Adrenal gland (tissue), 12 donors: ENCODE measurements around the gene RPUSD4. TPM values are rescaled to one million over a fixed set of nuclear protein-coding genes. Genes with fewer than 3 reads are reported as not detected.

Experiments
- DNase-seq, 7 donors: peaks; one replicate each; pipeline ENCODE4 v3.0.0-alpha.2; 2019 to 2020
- H3K27ac ChIP-seq, 5 donors: fragments of 200-600 bp; sonication (generic) in 4 of 5; 1 replicate in 3 of 5; 2 replicates in 2 of 5; pipeline versions ENCODE4 v1.5.1 to v1.8.0; 2016 to 2020; ENCODE audit warnings: mild to moderate bottlenecking in 1 of 5
- H3K27me3 ChIP-seq: fragments of 200-600 bp; 2 replicates; pipeline ENCODE4 v1.8.0; 2021
- H3K36me3 ChIP-seq, 2 donors: fragments of 200-600 bp; replicated peaks in 1 of 2; 1 replicate in 1 of 2; 2 replicates in 1 of 2; pipeline versions ENCODE4 v1.5.1 to v1.8.0; 2018 to 2022
- H3K4me1 ChIP-seq, 2 donors: fragments of 200-600 bp; replicated peaks in 1 of 2; 1 replicate in 1 of 2; 2 replicates in 1 of 2; pipeline versions ENCODE4 v1.5.1 to v1.8.0; 2018 to 2021
- H3K4me3 ChIP-seq, 4 donors: fragments of 200-600 bp; sonication (generic) in 3 of 4; one replicate each; pipeline ENCODE4 v1.5.1; 2016 to 2018
- H3K9me3 ChIP-seq, 3 donors: fragments of 200-600 bp; sonication (generic) in 1 of 3; replicated peaks in 1 of 3; 1 replicate in 2 of 3; 2 replicates in 1 of 3; pipeline versions ENCODE4 v1.5.1 to v1.8.0; 2016 to 2021
- POLR2A ChIP-seq, 2 donors: fragments of 450-650 bp; IDR thresholded peaks; one replicate each; pipeline ENCODE4 v1.6.1; 2017; ENCODE audit warnings: antibody characterized with exemption in 2 of 2, mild to moderate bottlenecking in 2 of 2, moderate library complexity in 1 of 2
- WGBS, 4 donors: extraction: QIAGEN DNeasy Blood & Tissue Kit in 2 of 4; methylation state at CpG; one replicate each; pipeline versions ENCODE4 v1.1.5 to v1.1.7; 2013 to 2017; 5-methylcytosine and 5-hydroxymethylcytosine counted together
- intact Hi-C, 2 donors: fragments of 100-400 bp; cut with DNase I; formaldehyde crosslinking; loops; one replicate each; pipeline versions ENCODE4 v1.14.1 to v1.15.0; 2022 to 2023
- polyA plus RNA-seq, 3 donors: library from polyadenylated mRNA; stranded (reverse); fragments of 200-250 nt in 2 of 3; fragments of 350-450 nt in 1 of 3; fragmentation: Illumina TruSeq in 1 of 3; extraction: RNeasy Lipid Tissue Mini Kit (QIAGEN cat#74804) in 1 of 3; gene quantifications; one replicate each; pipeline ENCODE4 v1.2.3, GENCODE V29; 2013 to 2014
- total RNA-seq, 9 donors: library from RNA; depleted of rRNA in 4 of 9; stranded (reverse); fragments of >200 nt in 4 of 9; fragments of 120-200 nt in 1 of 9; fragmentation: NEBNext Ultra II Directional in 1 of 9; extraction: Animal tissue kit (Norgen Biotek cat#: 25700) in 1 of 9; gene quantifications; one replicate each; pipeline versions ENCODE4 v1.1.0 to v1.2.4, GENCODE V29; 2013 to 2023
- TF ChIP-seq, protein P1 (sequence below), 6 experiments: fragments of 450-650 bp in 4 of 6; fragments of 200-600 bp in 2 of 6; sonication (generic) in 1 of 6; IDR thresholded peaks; 1 replicate in 5 of 6; 2 replicates in 1 of 6; pipeline versions ENCODE4 v1.5.1 to v1.8.0; 2016 to 2021; ENCODE audit warnings: antibody characterized with exemption in 6 of 6, mild to moderate bottlenecking in 2 of 6, moderate library complexity in 1 of 6
- donor health status: healthy with polysubstance abuse.
- donor health status: Bipolar disorder and iron deficiency.
- donor health status: DM: yes; HTN: yes; CAD: no.
- donor health status: DM: no; HTN: no; CAD: no.
- donor health status: DM: no; HTN: no; CAD: no.
- donor health status: DM: yes; HTN: yes; CAD: no.

Gene RPUSD4
- total and polyA plus RNA-seq, 12 donors, result 10.6 to 27.5 (median 19.5) TPM

DNA sequence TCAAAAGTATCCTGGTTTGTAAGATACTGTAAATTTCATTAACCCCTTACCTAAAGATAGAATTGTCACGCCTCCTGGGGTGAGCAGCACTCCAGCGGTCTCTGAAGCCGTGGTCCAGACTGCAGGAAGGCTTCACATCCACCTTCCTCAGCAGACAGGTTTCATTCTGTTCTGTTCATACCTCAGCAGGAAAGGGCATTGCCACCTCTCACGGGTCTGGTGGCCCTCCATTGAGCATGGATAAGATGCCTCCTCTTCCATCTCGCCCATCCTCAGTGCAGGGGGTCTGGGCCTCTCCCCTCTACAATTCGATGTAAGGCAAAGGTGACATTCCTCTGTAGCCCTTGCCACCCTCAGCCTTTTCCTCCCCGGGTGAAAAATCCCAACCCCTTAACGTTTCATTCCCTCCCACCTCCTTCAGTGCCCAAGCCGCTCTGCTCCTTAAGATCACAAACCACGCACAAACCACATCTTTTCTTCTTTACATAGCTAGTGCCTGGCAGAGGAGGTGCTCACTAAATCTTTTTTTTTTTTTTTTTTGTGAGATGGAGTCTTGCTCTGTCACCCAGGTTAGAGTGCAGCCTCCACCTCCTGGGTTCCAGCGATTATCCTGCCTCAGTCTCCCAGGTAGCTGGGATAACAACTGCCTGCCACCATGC is 28.5 kb downstream of the RPUSD4 start:
- intact Hi-C loops, result loop anchor here in 1 of 2 donors (10.0 kb wide), 1 partner anchor 238 kb away; the partner anchor contains the start of gene VSIG10L2
- Histone ChIP-seq H3K27me3 (no peaks in the 10 kb centered on the region), H3K36me3 (no peaks in the 10 kb centered on the region), H3K27ac (no peak overlapping the region), H3K9me3 (no peaks in the 10 kb centered on the region), H3K4me3 (no peak overlapping the region), H3K4me1 (no peaks in the 10 kb centered on the region)
- WGBS, 4 donors, result 78 to 84% (median 82%) methylated on average over 11 of the region's 11 CpGs
- no peak for DNase-seq
- TF ChIP-seq, protein P1, sequence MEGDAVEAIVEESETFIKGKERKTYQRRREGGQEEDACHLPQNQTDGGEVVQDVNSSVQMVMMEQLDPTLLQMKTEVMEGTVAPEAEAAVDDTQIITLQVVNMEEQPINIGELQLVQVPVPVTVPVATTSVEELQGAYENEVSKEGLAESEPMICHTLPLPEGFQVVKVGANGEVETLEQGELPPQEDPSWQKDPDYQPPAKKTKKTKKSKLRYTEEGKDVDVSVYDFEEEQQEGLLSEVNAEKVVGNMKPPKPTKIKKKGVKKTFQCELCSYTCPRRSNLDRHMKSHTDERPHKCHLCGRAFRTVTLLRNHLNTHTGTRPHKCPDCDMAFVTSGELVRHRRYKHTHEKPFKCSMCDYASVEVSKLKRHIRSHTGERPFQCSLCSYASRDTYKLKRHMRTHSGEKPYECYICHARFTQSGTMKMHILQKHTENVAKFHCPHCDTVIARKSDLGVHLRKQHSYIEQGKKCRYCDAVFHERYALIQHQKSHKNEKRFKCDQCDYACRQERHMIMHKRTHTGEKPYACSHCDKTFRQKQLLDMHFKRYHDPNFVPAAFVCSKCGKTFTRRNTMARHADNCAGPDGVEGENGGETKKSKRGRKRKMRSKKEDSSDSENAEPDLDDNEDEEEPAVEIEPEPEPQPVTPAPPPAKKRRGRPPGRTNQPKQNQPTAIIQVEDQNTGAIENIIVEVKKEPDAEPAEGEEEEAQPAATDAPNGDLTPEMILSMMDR (IDR thresholded peaks at IDR 0.05), result no peak
- no peak for TF ChIP-seq POLR2A (IDR thresholded peaks at IDR 0.05)

- H3K27me3 ChIP-seq, result no peaks in the 10 kb centered on the region
- no peaks in the 10 kb centered on the region for H3K4me1 ChIP-seq
- 69 to 77% (median 71%) methylated on average over 10 to 13 of the region's 13 CpGs for WGBS, 4 donors
- intact Hi-C loops, result loop anchor here in 1 of 2 donors (10.0 kb wide), 1 partner anchor 237 kb away; the partner anchor contains the start of gene VSIG10L2
- TF ChIP-seq, protein P1 (IDR thresholded peaks at IDR 0.05), result no peak
- TF ChIP-seq POLR2A (IDR thresholded peaks at IDR 0.05), result no peak
- H3K27ac ChIP-seq, result no peak overlapping the region
- H3K9me3 ChIP-seq, result no peaks in the 10 kb centered on the region
- no peak for DNase-seq
- H3K36me3 ChIP-seq, result no peaks in the 10 kb centered on the region
- no peak overlapping the region for H3K4me3 ChIP-seq
Measured at GRCh38 chr11:126181939-126182730, 29.3 kb downstream of the RPUSD4 start.

- no peaks in the 10 kb centered on the region for H3K36me3 ChIP-seq
- intact Hi-C loops, result no loop called here
- H3K27me3 ChIP-seq, result no peaks in the 10 kb centered on the region
Measured at GRCh38 chr11:126176853-126177470, 34.5 kb downstream of the RPUSD4 start.

More at GRCh38 chr11:126176853-126177470, 34.5 kb downstream of the RPUSD4 start:
- Histone ChIP-seq H3K27ac (no peak overlapping the region), H3K4me1 (no peaks in the 10 kb centered on the region), H3K9me3 (no peaks in the 10 kb centered on the region), H3K4me3 (no peak overlapping the region)
- WGBS, 4 donors, result 67 to 91% (median 84%) methylated on average over 5 to 8 of the region's 8 CpGs
- TF ChIP-seq, protein P1 (IDR thresholded peaks at IDR 0.05), result no peak
- no peak for TF ChIP-seq POLR2A (IDR thresholded peaks at IDR 0.05)
- DNase-seq, result no peak
